HepG2 (cell line): ENCODE results near the gene DNTTIP2. TPM values are rescaled to one million over a fixed set of nuclear protein-coding genes. Genes with fewer than 3 reads are reported as not detected.

Source experiments
- FOXC1 ChIP-seq: sonication (generic); formaldehyde crosslinking; IDR thresholded peaks from 2 replicates; pipeline ENCODE4 v1.8.0; 2022; ENCODE audit warnings: mild to moderate bottlenecking, missing genetic modification reagents, borderline replicate concordance
- HOXA3 ChIP-seq: sonication (generic); formaldehyde crosslinking; IDR thresholded peaks from 2 replicates; pipeline ENCODE4 v1.5.0; 2020; ENCODE audit warnings: missing genetic modification reagents
- IKZF4 ChIP-seq: sonication (generic); formaldehyde crosslinking; IDR thresholded peaks from 2 replicates; pipeline ENCODE4 v1.5.1; 2020; ENCODE audit warnings: borderline replicate concordance, mild to moderate bottlenecking, low read depth, missing genetic modification reagents; ENCODE audit errors: not compliant biosample characterization
- NR1H2 ChIP-seq: sonication (generic); formaldehyde crosslinking; IDR thresholded peaks from 2 replicates; pipeline ENCODE4 v1.8.1; 2022; ENCODE audit warnings: low read depth, missing genetic modification reagents, borderline replicate concordance
- NR2F2 ChIP-seq: IDR thresholded peaks from 2 replicates; pipeline ENCODE4 v1.6.1; 2012; ENCODE audit warnings: low read depth, inconsistent platforms, borderline replicate concordance
- SIX4 ChIP-seq: sonication (generic); formaldehyde crosslinking; IDR thresholded peaks from 2 replicates; pipeline ENCODE4 v1.4.0; 2020; ENCODE audit warnings: missing genetic modification reagents
- ZMYM4 ChIP-seq: sonication (generic); formaldehyde crosslinking; IDR thresholded peaks from 2 replicates; pipeline ENCODE4 v1.8.1; 2023; ENCODE audit warnings: mild to moderate bottlenecking, missing genetic modification reagents
- ZNF143 ChIP-seq: sonication (generic); formaldehyde crosslinking; IDR thresholded peaks from 2 replicates; pipeline ENCODE4 v1.4.0; 2020; ENCODE audit warnings: missing genetic modification reagents
- ZNF260 ChIP-seq: sonication (generic); formaldehyde crosslinking; IDR thresholded peaks from 2 replicates; pipeline ENCODE4 v1.4.0; 2020; ENCODE audit warnings: missing genetic modification reagents, low read depth, mild to moderate bottlenecking, borderline replicate concordance
- ZNF496 ChIP-seq: sonication (generic); formaldehyde crosslinking; IDR thresholded peaks from 2 replicates; pipeline ENCODE4 v1.8.1; 2023; ENCODE audit warnings: mild to moderate bottlenecking, moderate library complexity, missing genetic modification reagents; ENCODE audit not compliant: insufficient replicate concordance
- ZNF777 ChIP-seq: sonication (generic); formaldehyde crosslinking; IDR thresholded peaks from 2 replicates; pipeline ENCODE4 v1.4.0; 2020; ENCODE audit warnings: missing genetic modification reagents
- ZSCAN31 ChIP-seq: sonication (generic); formaldehyde crosslinking; IDR thresholded peaks from 2 replicates; pipeline ENCODE4 v1.5.0; 2020; ENCODE audit warnings: low read depth, mild to moderate bottlenecking, missing genetic modification reagents
- ZXDC ChIP-seq: sonication (generic); formaldehyde crosslinking; IDR thresholded peaks from 2 replicates; pipeline ENCODE4 v1.5.0; 2020; ENCODE audit warnings: mild to moderate bottlenecking, missing genetic modification reagents
- polyA plus RNA-seq, 8 experiments: library from polyadenylated mRNA; depleted of rRNA in 3 of 8; stranded (reverse) in 7 of 8; unstranded in 1 of 8; fragments of >200 nt; fragmentation: Illumina TruSeq in 4 of 8; extraction: Trizol in 4 of 8; gene quantifications; 2 replicates each; pipeline versions ENCODE4 v1.2.1 to v1.2.3, GENCODE V29; 2011 to 2016; ENCODE audit warnings: low read depth in 4 of 8, missing spikeins in 1 of 8, mixed read lengths in 1 of 8; ENCODE audit not compliant: insufficient read depth in 1 of 8
- total RNA-seq, 5 experiments: library from RNA; depleted of rRNA; stranded (reverse); fragments of >200 nt; fragmentation: Illumina TruSeq; extraction: Trizol; gene quantifications; 2 replicates each; pipeline ENCODE4 v1.2.3, GENCODE V29; 2016; ENCODE audit warnings: low read depth in 1 of 5
- TF ChIP-seq, protein P1 (sequence below): sonication (generic); formaldehyde crosslinking; IDR thresholded peaks from 2 replicates; pipeline ENCODE4 v1.4.0; 2020; ENCODE audit warnings: missing genetic modification reagents, borderline replicate concordance
- TF ChIP-seq, protein P2 (sequence below): sonication (generic); formaldehyde crosslinking; IDR thresholded peaks from 2 replicates; pipeline ENCODE4 v1.4.0; 2020; ENCODE audit warnings: missing genetic modification reagents
- TF ChIP-seq, protein P3 (sequence below), 2 experiments: sonication (generic) in 1 of 2; formaldehyde crosslinking in 1 of 2; IDR thresholded peaks; 2 replicates each; pipeline versions ENCODE4 v1.4.0 to v1.6.1; 2018 to 2020; ENCODE audit warnings: missing genetic modification reagents in 2 of 2, borderline replicate concordance in 1 of 2, low read depth in 1 of 2, mild to moderate bottlenecking in 1 of 2, missing biosample characterization in 1 of 2

Gene DNTTIP2
- total and polyA plus RNA-seq, 2 of the 13 experiments (the other 11 are each of a cell fraction or from before 2014, with no cell fraction given), result 11.4 to 63.3 TPM

DNA sequence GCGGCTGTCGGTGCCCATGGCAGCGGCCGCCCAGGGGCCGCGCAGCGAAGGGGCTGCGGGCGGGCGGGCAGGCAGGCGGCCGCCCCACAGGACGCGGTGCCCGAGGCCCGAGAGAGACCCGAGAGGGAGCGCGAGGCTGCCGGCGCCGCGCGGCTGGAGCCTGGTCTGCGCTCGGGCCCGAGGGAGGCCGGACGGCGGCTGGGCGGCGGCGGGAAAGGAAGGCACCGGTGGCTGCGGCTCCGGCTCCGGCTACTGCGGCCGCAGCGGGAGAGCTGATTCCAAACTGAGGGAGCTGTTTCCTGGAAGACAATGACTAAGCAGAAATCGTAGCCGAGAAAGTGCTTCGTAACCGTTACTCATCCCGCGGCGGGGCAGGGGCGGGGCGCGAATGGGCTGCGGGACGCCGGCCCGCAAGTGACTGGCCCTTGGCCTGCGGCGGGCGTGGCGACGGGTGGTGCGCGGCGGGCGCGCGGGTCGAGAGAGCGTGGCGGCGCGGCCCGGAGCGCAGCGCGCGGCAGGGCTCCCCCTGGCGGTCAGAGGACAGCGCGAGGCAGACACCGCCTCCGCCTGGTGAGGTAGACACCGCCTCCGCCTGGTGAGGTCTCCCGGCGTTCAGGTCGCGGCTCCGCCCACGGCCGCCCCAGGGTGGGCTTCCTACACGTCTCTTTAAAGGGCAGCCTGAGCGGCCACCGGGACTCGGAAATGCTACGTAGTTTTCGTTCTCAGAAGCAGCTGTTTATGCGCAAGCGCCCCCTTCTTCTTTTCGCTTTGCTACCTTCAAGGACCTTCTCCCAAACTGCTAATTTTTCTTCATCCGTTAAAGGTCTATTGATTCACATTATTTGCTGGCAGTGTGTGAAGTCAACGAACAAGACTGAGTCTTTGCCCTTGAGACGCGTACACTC lies 30.4 kb upstream of the DNTTIP2 start, which contains the start of gene GCLM (continued):
- peak; percentile 20 for TF ChIP-seq IKZF4 (CRISPR knock-in tag)
- no peak; the same call in 1 of the 2 replicates for TF ChIP-seq ZXDC
- TF ChIP-seq NR1H2, result no peak
- no peak for TF ChIP-seq ZNF496 (CRISPR knock-in tag)
- no peak for TF ChIP-seq NR2F2
- TF ChIP-seq ZMYM4, result peak; percentile 86
- no peak; the same call in 1 of the 2 replicates for TF ChIP-seq ZNF143 (CRISPR knock-in tag)
- peak; percentile 19; the same call in 1 of the 2 replicates for TF ChIP-seq SIX4 (CRISPR knock-in tag)
- no peak for TF ChIP-seq ZNF260
- TF ChIP-seq ZSCAN31 (CRISPR knock-in tag), result peak; percentile 58; the same call in 1 of the 2 replicates
- TF ChIP-seq, protein P1, sequence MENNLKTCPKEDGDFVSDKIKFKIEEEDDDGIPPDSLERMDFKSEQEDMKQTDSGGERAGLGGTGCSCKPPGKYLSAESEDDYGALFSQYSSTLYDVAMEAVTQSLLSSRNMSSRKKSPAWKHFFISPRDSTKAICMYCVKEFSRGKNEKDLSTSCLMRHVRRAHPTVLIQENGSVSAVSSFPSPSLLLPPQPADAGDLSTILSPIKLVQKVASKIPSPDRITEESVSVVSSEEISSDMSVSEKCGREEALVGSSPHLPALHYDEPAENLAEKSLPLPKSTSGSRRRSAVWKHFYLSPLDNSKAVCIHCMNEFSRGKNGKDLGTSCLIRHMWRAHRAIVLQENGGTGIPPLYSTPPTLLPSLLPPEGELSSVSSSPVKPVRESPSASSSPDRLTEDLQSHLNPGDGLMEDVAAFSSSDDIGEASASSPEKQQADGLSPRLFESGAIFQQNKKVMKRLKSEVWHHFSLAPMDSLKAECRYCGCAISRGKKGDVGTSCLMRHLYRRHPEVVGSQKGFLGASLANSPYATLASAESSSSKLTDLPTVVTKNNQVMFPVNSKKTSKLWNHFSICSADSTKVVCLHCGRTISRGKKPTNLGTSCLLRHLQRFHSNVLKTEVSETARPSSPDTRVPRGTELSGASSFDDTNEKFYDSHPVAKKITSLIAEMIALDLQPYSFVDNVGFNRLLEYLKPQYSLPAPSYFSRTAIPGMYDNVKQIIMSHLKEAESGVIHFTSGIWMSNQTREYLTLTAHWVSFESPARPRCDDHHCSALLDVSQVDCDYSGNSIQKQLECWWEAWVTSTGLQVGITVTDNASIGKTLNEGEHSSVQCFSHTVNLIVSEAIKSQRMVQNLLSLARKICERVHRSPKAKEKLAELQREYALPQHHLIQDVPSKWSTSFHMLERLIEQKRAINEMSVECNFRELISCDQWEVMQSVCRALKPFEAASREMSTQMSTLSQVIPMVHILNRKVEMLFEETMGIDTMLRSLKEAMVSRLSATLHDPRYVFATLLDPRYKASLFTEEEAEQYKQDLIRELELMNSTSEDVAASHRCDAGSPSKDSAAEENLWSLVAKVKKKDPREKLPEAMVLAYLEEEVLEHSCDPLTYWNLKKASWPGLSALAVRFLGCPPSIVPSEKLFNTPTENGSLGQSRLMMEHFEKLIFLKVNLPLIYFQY (CRISPR knock-in tag), result peak; percentile 25; the same call in 1 of the 2 replicates
- TF ChIP-seq, protein P2, sequence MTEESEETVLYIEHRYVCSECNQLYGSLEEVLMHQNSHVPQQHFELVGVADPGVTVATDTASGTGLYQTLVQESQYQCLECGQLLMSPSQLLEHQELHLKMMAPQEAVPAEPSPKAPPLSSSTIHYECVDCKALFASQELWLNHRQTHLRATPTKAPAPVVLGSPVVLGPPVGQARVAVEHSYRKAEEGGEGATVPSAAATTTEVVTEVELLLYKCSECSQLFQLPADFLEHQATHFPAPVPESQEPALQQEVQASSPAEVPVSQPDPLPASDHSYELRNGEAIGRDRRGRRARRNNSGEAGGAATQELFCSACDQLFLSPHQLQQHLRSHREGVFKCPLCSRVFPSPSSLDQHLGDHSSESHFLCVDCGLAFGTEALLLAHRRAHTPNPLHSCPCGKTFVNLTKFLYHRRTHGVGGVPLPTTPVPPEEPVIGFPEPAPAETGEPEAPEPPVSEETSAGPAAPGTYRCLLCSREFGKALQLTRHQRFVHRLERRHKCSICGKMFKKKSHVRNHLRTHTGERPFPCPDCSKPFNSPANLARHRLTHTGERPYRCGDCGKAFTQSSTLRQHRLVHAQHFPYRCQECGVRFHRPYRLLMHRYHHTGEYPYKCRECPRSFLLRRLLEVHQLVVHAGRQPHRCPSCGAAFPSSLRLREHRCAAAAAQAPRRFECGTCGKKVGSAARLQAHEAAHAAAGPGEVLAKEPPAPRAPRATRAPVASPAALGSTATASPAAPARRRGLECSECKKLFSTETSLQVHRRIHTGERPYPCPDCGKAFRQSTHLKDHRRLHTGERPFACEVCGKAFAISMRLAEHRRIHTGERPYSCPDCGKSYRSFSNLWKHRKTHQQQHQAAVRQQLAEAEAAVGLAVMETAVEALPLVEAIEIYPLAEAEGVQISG, result peak; percentile 90
- peak; percentile 64; the same call in 1 of the 2 replicates for TF ChIP-seq ZNF777
- peak; percentile 90 for TF ChIP-seq HOXA3
- no peak for TF ChIP-seq FOXC1
- TF ChIP-seq, protein P3, sequence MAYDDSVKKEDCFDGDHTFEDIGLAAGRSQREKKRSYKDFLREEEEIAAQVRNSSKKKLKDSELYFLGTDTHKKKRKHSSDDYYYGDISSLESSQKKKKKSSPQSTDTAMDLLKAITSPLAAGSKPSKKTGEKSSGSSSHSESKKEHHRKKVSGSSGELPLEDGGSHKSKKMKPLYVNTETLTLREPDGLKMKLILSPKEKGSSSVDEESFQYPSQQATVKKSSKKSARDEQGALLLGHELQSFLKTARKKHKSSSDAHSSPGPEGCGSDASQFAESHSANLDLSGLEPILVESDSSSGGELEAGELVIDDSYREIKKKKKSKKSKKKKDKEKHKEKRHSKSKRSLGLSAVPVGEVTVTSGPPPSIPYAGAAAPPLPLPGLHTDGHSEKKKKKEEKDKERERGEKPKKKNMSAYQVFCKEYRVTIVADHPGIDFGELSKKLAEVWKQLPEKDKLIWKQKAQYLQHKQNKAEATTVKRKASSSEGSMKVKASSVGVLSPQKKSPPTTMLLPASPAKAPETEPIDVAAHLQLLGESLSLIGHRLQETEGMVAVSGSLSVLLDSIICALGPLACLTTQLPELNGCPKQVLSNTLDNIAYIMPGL (CRISPR knock-in tag; IDR thresholded peaks at IDR 0.05; ENCODE audit: borderline replicate concordance in 1 of 2, low read depth in 1 of 2), result peak; percentile 87
